ENCODE measurements around the gene IVD.

The IVD gene

DNA sequence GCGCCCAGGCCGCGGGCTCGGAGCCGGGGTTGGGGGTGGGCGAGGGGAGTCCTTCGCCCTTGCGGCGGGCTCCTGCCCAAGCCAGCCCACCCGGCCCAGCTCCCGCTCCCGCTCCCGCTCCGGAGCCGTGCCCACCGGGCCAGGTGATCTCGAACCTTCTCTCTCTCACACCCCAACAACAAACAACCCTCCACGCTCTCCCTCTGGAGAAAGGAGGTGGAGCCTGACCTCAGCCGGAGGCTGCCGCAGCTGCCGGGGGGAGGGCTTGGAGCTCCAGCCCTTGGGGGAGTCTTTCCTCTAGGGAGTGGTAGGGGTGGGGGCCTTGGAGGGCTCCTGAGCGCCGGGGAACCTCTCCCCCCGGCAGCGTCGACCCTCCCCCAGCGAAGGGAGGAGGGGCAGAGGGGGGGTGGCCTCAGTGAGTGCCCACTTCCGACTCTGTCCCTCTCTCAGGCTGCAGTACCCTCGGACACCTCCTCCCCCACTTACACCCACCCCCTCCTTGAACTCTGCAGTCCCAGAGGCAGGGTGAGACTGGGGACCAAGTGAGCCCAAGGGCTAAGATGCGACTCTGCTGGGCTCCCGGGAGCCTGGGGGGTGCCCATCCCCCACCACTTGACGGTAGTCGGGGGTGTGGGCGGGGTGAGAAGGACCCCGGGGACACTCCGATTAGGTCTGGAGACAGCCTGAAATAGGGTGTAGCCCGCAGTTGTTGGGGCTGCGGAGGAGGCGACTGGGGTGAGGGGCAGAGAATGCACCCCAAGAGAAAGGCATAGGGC is 30.7 kb downstream of the IVD start:
- TF ChIP-seq, protein P1, sequence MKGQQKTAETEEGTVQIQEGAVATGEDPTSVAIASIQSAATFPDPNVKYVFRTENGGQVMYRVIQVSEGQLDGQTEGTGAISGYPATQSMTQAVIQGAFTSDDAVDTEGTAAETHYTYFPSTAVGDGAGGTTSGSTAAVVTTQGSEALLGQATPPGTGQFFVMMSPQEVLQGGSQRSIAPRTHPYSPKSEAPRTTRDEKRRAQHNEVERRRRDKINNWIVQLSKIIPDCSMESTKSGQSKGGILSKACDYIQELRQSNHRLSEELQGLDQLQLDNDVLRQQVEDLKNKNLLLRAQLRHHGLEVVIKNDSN (IDR thresholded peaks at IDR 0.05): no peak
- TF ChIP-seq FOXM1 (IDR thresholded peaks at IDR 0.05; ENCODE audit: borderline replicate concordance, low read depth) (no peak), ZBTB7A (IDR thresholded peaks at IDR 0.05; ENCODE audit: low read depth) (no peak), TCF12 (IDR thresholded peaks at IDR 0.05; ENCODE audit: low read depth) (no peak), CREB1 (IDR thresholded peaks at IDR 0.05; ENCODE audit: low read depth) (no peak), TAF1 (IDR thresholded peaks at IDR 0.05; ENCODE audit: low read depth) (no peak)

DNA sequence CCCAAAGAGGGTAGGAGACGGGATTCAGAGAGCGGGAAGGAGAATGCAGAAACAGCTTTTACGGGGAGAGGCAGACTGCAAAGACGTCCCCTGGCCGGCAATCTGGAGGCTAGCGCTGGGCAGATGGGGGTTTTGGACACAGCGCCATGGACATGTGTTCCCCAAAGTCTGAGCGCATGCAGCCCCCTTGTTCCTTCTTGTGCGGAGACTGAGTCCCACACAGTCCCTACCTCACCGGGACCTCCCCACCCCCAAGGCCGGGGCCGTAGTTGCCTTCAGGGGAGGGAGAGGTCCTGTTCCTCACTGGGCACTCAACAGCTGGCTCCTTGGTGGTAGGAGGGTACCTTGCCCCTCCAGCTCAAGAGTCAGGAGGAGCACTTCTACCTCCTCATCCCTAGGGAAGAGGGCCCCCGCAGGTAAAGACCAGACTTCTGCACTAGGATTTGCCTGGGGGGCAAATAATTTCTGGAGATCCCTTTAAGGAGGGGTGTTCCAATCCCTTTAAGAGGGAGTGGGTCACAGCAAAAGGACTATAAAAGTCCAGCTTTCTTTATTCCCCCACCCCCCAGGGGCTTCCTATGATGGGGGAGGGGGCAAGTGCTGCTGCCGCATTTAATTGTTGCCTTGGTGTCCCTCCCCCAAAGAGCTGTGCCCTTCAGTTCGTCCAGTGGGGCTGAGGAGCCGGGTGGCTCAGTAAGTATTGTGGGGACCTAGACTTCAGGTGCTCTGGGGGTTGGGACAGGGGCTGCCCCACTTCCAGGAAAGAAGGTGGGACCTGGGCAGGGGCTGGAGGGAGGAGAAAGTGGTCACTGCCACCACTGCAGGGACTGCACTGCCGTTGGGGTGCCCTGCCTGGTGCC is 31.5 kb downstream of the IVD start:
- TF ChIP-seq, protein P2, sequence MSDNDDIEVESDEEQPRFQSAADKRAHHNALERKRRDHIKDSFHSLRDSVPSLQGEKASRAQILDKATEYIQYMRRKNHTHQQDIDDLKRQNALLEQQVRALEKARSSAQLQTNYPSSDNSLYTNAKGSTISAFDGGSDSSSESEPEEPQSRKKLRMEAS (IDR thresholded peaks at IDR 0.05): no peak
- TF ChIP-seq EGR1 (IDR thresholded peaks at IDR 0.05): no peak
- TF ChIP-seq CEBPB (IDR thresholded peaks at IDR 0.05): no peak
- no peak for TF ChIP-seq TCF12 (IDR thresholded peaks at IDR 0.05; ENCODE audit: low read depth)
- TF ChIP-seq, protein P3, sequence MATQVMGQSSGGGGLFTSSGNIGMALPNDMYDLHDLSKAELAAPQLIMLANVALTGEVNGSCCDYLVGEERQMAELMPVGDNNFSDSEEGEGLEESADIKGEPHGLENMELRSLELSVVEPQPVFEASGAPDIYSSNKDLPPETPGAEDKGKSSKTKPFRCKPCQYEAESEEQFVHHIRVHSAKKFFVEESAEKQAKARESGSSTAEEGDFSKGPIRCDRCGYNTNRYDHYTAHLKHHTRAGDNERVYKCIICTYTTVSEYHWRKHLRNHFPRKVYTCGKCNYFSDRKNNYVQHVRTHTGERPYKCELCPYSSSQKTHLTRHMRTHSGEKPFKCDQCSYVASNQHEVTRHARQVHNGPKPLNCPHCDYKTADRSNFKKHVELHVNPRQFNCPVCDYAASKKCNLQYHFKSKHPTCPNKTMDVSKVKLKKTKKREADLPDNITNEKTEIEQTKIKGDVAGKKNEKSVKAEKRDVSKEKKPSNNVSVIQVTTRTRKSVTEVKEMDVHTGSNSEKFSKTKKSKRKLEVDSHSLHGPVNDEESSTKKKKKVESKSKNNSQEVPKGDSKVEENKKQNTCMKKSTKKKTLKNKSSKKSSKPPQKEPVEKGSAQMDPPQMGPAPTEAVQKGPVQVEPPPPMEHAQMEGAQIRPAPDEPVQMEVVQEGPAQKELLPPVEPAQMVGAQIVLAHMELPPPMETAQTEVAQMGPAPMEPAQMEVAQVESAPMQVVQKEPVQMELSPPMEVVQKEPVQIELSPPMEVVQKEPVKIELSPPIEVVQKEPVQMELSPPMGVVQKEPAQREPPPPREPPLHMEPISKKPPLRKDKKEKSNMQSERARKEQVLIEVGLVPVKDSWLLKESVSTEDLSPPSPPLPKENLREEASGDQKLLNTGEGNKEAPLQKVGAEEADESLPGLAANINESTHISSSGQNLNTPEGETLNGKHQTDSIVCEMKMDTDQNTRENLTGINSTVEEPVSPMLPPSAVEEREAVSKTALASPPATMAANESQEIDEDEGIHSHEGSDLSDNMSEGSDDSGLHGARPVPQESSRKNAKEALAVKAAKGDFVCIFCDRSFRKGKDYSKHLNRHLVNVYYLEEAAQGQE (IDR thresholded peaks at IDR 0.05; ENCODE audit: low read depth): no peak
- no peak for TF ChIP-seq YY1 (IDR thresholded peaks at IDR 0.05; ENCODE audit: low read depth)
- no peak for TF ChIP-seq ZBTB7A (IDR thresholded peaks at IDR 0.05; ENCODE audit: low read depth)
- TF ChIP-seq FOXM1 (IDR thresholded peaks at IDR 0.05; ENCODE audit: borderline replicate concordance, low read depth): no peak

DNA sequence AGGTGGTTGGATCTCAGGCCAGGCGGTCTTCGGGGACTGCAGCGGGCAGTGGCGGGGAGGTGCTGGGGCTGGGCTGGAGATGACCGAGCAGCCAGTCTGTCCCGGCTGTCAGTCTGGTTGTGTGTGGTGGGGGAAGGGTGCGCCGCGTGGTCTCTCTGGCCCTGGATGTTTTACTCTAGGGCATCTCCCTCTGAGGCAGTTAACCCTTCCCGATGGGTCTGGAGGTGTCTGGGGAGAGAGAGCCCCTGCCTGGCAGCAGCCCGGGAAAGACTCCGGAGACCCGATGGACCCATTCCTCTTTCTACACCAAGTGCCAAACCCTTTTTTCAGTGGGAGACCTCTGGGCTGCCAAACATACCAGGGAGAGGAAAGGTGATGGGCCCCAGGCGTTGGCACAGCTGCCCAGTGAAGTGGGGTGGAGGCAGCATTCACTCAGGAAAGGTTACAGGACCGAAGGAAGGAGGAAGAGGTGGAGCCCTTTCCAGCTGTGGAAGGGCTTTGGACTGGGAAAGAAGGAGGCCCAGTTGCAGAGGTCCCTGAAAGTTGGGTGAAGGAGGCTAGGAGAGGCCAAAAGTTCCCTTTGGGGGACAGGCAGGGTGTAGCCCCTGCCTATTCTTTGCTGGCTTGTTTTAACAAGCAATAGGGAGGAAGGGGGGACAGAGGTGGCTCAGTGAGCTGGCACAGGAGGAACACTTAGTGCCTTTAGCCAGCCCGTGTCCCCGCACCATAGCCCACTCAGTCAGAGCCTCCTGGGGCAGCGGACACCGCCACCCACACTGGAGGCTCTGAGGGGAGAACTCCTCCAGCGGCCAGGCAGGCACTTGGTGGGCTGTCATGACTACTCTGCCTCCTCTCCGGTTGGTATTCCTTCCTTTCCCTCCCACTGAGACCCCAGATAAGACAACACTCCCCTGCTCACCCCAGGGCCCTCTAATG is 32.4 kb downstream of the IVD start:
- no peak for TF ChIP-seq TAF1 (IDR thresholded peaks at IDR 0.05; ENCODE audit: low read depth)
- no peak for TF ChIP-seq NFIC (IDR thresholded peaks at IDR 0.05)
- no peak for TF ChIP-seq ZBTB7A (IDR thresholded peaks at IDR 0.05; ENCODE audit: low read depth)
- TF ChIP-seq EP300 (IDR thresholded peaks at IDR 0.05; ENCODE audit: borderline replicate concordance): no peak
- no peak for TF ChIP-seq CREB1 (IDR thresholded peaks at IDR 0.05; ENCODE audit: low read depth)
- TF ChIP-seq, protein P3 (IDR thresholded peaks at IDR 0.05; ENCODE audit: low read depth): no peak
- TF ChIP-seq RAD21 (IDR thresholded peaks at IDR 0.05; ENCODE audit: low read depth): no peak
- TF ChIP-seq, protein P2 (IDR thresholded peaks at IDR 0.05): no peak
- TF ChIP-seq FOXM1 (IDR thresholded peaks at IDR 0.05; ENCODE audit: borderline replicate concordance, low read depth): no peak
- no peak for TF ChIP-seq YY1 (IDR thresholded peaks at IDR 0.05; ENCODE audit: low read depth)
- no peak for TF ChIP-seq TEAD4 (IDR thresholded peaks at IDR 0.05)
- TF ChIP-seq EGR1 (IDR thresholded peaks at IDR 0.05): no peak
- TF ChIP-seq TCF12 (IDR thresholded peaks at IDR 0.05; ENCODE audit: low read depth): no peak
- TF ChIP-seq, protein P1 (IDR thresholded peaks at IDR 0.05): no peak
- TF ChIP-seq CEBPB (IDR thresholded peaks at IDR 0.05): no peak

DNA sequence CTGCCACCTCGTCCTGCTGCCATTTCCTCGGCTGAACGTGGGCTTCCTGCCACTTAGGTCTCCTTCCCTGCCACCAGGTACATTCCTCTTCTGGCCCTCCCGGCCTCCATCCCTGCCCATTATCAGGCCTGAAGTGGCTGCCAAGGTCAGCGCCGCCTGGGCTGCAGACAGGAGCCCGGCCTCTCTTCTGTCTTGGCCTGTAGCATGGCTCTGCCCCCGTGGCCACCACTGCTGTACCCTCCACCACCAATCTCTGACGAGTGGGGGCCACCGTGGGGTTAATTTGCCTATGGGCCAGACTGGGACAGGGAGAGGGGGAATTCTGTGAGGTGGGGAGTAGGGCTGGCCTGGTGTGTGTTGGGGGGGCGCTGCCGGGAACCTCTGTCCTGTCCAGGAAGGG is 33.1 kb downstream of the IVD start:
- TF ChIP-seq TCF12 (IDR thresholded peaks at IDR 0.05; ENCODE audit: low read depth) (no peak), TEAD4 (IDR thresholded peaks at IDR 0.05) (no peak)
- TF ChIP-seq, protein P2 (IDR thresholded peaks at IDR 0.05): no peak

Measured in Ishikawa (cell line).